ENCODE measurements around the gene GSS.
"Not testable (repeated sequence)": the region's sequence is repeated elsewhere in the genome, so short reads cannot be mapped to it uniquely, and the experiment has no call there.

GSS gene

DNA sequence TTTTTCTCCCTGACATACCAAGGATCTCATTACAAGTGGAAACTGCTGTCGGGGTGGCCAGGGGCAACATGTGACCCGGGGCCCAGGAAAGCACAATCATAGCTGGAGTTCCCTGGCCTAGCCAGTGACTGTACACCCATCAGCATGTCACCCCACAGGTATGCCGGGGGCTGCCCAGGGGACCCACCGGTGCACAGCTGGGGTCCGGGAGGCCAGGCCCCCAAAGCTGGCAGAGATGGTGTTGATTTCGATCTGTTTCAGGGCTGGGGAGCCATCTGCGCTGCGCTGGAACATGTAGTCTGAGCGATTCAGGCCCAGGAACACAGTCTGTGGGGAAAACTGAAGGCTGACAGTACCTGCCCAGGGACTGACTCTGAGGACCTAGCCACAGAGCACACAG is 13.3 kb downstream of the GSS start:
- DNase-seq = no peak

- DNase-seq = no peak
These were observed 14.4 kb downstream of the GSS start for GRCh38 chr20:34941226-34941625.

DNA sequence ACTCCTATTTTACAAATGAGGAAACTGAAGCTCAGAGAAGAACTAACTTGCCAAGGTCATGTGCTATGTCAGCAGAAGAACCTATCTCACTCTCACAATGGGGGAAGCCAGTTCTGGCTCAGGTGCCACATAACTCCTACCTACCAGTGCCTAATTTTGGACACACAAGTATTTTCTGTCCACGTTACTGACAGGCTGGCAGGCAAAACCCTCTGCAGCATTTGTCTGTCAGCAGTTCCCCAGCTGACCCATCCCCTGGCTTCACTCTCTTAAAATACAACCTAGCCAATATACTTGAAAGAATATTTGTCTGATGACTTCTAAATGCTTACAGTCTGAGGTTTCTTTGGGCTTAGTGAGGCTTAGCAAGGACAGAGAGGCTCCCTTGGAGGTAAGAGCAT is 15.5 kb downstream of the GSS start:
- DNase-seq = no peak

DNA sequence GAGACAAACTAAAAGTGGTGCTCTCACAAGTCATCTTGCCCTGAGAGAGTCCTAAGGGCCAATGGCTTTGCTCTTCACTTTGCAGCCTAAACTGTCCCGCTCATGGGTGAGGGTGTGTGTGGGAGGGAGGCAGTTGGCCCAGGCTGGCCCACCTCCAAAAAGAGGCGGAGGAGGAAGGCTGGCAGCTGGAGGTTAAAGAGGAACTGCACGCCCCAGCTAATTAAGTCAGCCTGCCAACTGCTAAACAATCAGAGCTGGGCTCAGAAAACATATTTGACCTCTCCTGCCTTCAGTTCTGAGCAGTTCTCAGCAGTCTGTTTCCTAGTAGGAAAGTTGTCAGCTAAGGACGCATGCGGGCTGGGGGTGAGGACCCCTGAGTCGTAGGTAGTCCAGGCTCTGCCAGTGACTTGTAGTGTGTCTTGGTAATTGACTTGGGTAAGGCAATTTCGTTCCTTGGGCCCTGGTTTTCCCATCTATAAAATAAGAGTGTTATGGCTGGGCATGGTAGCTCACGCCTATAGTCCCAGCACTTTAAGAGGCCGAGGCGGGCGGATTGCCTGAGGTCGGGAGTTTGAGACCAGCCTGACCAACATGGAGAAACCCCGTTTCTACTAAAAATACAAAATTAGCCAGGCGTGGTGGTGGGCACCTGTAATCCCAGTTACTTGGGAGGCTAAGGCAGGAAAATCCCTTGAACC is 17.0 kb downstream of the GSS start:
- DNase-seq = peak; percentile 83

- no peak for DNase-seq
These were observed 23.8 kb downstream of the GSS start for GRCh38 chr20:34931771-34932170.

GRCh38 chr20:34928411-34928810 is 27.2 kb downstream of the GSS start:
- no peak for DNase-seq

DNA sequence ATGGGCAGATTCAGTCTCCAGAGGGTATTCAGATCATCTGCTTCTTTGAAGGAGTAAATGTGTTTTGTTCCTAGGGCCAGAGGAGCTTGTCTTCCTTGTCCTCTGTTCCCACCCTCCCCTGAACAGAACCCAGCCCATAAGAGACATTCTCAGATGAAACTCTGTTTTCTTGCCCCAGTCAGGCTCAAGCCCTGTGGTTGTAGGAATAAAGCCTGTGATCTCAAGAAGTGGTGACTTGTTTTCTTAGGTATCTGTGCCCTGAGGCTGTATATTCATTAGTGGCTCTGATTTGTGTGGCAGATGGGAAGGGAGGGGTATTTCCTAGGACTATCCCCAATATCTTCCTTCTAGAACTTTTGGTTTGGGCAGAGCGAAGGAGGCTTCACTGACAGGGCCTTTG is 27.9 kb downstream of the GSS start:
- DNase-seq = no peak

DNA sequence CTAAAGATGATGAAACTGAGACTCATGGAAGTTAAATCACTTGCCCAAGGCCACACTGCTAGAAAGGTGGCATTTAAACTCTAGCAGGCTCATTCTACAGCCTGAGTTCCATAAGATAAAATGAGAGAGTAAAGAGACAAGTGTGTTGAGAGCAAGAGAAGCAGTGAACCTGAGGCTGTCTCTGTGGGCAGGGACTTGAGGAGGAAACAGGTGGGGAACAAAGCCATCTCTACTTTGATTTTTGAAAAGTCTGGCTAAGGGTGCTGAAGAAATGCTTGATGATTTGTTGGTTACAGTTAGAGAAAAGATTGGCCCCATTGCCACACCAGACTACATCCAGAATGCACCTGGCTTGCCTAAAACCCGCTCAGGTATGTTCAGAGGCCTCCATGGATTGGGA is 29.0 kb downstream of the GSS start:
- DNase-seq = no peak

DNA sequence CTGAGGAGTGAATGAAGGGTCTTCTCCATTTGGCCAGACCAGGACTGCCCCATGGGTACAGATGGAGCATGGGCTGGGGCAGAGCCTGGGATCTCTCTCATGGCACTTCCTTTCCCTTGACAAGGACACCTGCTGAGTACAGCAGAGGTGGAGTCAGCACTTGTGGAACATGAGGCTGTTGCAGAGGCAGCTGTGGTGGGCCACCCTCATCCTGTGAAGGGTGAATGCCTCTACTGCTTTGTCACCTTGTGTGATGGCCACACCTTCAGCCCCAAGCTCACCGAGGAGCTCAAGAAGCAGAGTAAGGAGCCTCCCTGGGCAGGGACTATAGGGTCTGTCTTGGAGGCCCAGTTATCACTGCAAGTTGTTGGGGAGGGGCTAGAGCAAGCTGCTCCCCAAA is 29.6 kb downstream of the GSS start:
- DNase-seq = no peak

DNA sequence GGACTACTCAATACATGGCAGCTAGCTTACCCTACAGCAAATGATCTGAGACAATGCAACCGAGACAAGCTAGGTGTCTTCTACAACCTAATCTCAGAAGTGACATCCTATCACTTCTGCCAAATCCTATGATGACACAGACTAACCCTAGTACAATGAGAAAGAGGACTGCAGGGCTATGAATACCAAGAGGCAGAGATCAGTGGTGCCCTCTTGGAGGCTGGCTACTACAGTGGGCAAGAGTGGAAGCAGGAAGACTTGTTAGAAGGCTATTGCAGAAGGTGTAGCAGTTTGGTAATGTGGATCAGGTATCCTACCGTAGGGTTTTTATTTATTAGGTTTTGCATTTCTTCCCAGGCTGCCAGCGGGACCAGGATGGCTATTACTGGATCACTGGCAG is 30.3 kb downstream of the GSS start:
- no peak for DNase-seq

DNA sequence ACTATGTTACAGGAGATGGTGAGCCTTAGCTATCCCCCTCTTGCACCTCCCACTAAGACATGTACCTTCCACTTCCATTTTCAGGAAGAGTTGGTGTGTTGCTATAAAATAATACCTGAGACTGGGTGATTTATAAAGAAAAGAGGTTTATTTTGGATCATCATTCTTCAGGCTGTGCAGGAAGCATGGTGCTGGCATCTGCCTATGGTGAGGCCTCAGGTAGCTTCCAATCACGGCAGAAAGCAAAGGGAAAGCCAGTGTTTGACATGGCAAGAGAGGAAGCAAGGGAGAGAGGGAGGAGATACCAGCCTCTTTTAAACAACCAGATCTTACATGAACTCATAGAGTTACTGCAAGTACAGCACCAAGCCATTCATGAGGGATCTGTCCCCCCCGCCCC is 32.2 kb downstream of the GSS start:
- DNase-seq = no peak

DNA sequence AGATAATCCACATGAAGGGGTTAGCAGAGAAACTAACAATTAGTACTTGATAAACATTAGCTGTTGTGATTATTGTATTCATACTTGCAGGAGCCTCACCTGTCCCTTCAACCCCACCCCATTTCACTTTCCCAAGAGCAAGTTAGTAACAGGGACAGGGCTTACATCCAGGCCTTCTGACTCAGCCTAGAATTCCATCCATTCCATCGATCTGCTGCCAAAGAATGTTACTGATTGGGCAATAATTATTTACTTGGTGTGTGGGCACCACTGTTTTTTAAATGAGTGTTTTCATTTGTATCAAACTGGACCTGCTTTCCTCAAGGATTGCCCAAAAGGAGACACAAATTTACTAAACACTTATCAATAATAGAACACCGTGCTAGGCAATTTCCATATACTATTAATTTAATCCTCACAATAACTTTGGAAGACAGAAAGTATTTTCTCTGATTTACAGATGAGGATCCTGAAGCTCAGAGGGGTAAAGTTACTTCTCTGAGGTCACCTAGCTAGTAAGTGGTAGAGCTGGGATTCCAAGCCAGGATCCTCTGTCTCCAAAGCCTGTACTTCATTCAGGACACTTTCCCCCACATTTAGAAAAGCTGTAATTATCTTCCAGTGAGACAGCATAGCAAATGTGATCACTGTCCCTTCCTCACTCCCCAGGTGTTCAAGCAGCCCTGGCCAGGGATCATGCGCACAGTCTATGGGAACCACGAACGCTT is 32.8 kb downstream of the GSS start:
- DNase-seq = no peak

DNA sequence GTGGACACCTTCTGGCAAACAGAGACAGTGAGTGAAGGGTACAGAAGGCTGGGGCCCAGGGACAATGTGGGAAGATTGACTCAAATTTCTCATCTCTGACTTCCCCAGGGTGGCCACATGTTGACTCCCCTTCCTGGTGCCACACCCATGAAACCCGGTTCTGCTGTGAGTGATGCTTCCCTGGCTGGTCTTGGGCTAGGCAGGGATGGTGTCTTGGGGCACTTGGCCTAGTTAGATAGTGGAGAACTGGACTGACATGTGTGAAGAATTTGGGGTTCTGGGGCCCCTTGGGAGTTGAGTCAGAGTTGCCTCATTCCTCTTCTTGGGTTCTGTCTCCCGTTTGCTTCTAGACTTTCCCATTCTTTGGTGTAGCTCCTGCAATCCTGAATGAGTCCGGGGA is 34.2 kb downstream of the GSS start:
- DNase-seq = no peak

- no peak for DNase-seq
These were observed 35.6 kb downstream of the GSS start for GRCh38 chr20:34920055-34920454.

DNA sequence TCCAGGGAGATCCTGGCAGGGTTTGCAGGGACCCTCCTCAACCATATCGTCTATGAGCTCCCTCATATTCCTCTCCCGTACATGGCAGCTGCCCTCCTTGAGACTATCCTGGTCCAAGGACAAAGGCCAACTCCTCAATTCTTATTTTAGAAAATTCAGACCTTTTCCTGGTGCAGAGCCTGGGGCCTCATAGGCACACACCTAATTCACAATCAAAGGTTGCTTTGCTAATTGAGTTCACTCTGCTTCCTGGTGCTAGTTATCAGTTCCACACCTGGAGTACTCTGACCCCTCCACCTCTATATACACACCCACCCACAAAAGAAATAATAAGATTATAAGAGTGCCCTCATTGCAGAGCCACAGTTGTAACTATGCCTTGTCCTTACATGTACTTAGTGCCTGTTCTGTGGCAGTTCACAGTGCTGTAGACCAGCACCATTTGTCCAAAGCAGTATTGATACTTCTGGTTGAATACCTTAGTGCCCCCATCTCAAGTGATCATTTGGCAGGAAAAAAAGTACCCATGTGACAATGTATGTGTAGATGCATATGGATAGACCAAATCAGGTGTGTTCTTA is 38.7 kb downstream of the GSS start:
- no peak for DNase-seq

GRCh38 chr20:34915749-34916455 is 39.7 kb downstream of the GSS start:
- DNase-seq = no peak

DNA sequence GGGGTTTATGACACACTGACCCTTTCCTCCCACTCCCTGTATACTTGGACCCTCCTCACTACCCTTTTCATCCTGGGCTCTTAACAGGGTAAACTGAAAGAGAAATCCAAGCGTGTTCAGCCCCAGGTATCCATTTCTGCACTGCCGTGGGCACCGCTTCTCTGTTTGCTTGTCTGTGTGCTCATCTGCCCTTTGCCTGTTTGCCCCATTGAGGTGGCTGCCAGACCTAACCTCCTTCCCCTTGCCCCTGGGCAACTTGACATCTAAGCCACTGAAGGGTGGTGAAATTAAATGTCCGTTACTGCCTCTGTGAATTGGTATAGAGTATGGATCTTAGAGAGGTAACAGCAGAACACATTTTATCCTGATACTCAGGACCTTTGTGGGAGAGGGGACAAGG is 40.5 kb downstream of the GSS start:
- no peak for DNase-seq

GRCh38 chr20:34907616-34908469 is 47.8 kb downstream of the GSS start:
- DNase-seq = peak; percentile 43

DNA sequence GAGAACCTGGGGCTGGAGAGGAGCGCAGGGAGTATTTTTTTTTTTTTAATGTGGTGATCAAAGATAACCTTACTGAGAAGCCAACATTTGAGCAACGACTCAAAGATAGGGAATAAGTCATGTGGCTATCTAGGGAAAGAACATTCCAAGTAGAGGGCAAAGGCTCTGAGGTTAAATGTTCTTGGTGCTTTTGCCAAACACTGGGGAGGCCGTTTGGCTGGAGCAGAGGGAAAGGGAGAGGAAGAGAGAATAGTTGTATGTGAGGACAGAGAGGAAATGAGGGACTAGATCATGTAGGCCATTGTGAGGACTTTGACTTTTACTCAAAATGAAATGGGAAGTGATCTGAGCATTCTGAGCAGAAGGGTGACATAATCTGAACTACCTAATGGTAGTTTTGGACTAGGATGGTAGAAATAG is 51.4 kb downstream of the GSS start:
- no peak for DNase-seq

GRCh38 chr20:34898731-34899130 is 56.9 kb downstream of the GSS start:
- not testable (repeated sequence) for DNase-seq

GRCh38 chr20:34898129-34898528 is 57.5 kb downstream of the GSS start:
- DNase-seq = not testable (repeated sequence)

- no peak for DNase-seq
These were observed 59.5 kb downstream of the GSS start for GRCh38 chr20:34896086-34896621.

Measured in NCI-H2171 (cell line).